HG02610 (cell line): ENCODE data around the gene PLD3.
A peak's percentile ranks its signal among the peaks of the same experiment; 100 is the strongest.

ENCODE experiments used
- ATAC-seq: cut with Tn5 transposase; IDR thresholded peaks from one replicate; pipeline ENCODE4 v1.9.1; 2021; ENCODE audit warnings: mild to moderate bottlenecking, moderate library complexity; ENCODE audit not compliant: unreplicated experiment

The PLD3 gene

GRCh38 chr19:40348125-40348913 lies at the start of gene PLD3, which contains the start of gene C19orf47:
Gene PLD3, plus strand, starts transcription at chr19:40348695. Its CDS starts 17,789 bp downstream, at chr19:40366484.
Gene C19orf47, minus strand, starts transcription at chr19:40348397. Its CDS starts 6,540 bp downstream, at chr19:40341857.
- peak; percentile 96 for ATAC-seq

GRCh38 chr19:40300668-40301067 lies 47.8 kb upstream of the PLD3 start:
- ATAC-seq = no peak

- ATAC-seq = no peak
These were observed 46.1 kb upstream of the PLD3 start for GRCh38 chr19:40302224-40303011.

- ATAC-seq = no peak
These were observed 44.7 kb upstream of the PLD3 start for GRCh38 chr19:40303765-40304164.

GRCh38 chr19:40304306-40304705 lies 44.2 kb upstream of the PLD3 start:
- no peak for ATAC-seq

- ATAC-seq = no peak
These were observed 43.1 kb upstream of the PLD3 start for GRCh38 chr19:40305403-40305802.

- ATAC-seq = no peak
These were observed 38.8 kb upstream of the PLD3 start for GRCh38 chr19:40309666-40310065.

GRCh38 chr19:40312533-40312932 lies 36.0 kb upstream of the PLD3 start:
- no peak for ATAC-seq

GRCh38 chr19:40313229-40313983 lies 35.1 kb upstream of the PLD3 start:
- no peak for ATAC-seq

- ATAC-seq = no peak
These were observed 33.8 kb upstream of the PLD3 start for GRCh38 chr19:40314656-40315055.

GRCh38 chr19:40315812-40316470 lies 32.6 kb upstream of the PLD3 start:
- ATAC-seq = no peak

GRCh38 chr19:40317338-40317737 lies 31.2 kb upstream of the PLD3 start:
- ATAC-seq = no peak

GRCh38 chr19:40320558-40320935 lies 27.9 kb upstream of the PLD3 start:
- no peak for ATAC-seq

GRCh38 chr19:40321076-40321475 lies 27.4 kb upstream of the PLD3 start:
- no peak for ATAC-seq

GRCh38 chr19:40321566-40322270 lies 26.8 kb upstream of the PLD3 start:
- ATAC-seq = no peak

- no peak for ATAC-seq
These were observed 26.3 kb upstream of the PLD3 start for GRCh38 chr19:40322271-40322610.

- no peak for ATAC-seq
These were observed 25.4 kb upstream of the PLD3 start for GRCh38 chr19:40322951-40323615.

GRCh38 chr19:40323705-40324104 lies 24.8 kb upstream of the PLD3 start:
- ATAC-seq = no peak

- no peak for ATAC-seq
These were observed 22.3 kb upstream of the PLD3 start for GRCh38 chr19:40326201-40326600.

- no peak for ATAC-seq
These were observed 17.4 kb upstream of the PLD3 start for GRCh38 chr19:40331052-40331451.
